Effector CD8-positive, alpha-beta T cell (primary cell): ENCODE data around the gene TCAP.

Experiments used
- DNase-seq: peaks from one replicate; lab custom pipeline; 2025; lab: John Stamatoyannopoulos, UW

TCAP gene

GRCh38 chr17:39667262-39667944 is 2.3 kb downstream of the TCAP start:
- no peak for DNase-seq

- DNase-seq: peak; percentile 36
These were observed 3.1 kb downstream of the TCAP start, which contains the start of gene PNMT for GRCh38 chr17:39667945-39668924. Gene PNMT (plus strand): TSS chr17:39668453. CDS start chr17:39668476, 23 bp downstream.

GRCh38 chr17:39669897-39670735 is 5.0 kb downstream of the TCAP start:
- no peak for DNase-seq

GRCh38 chr17:39670746-39671145 is 5.6 kb downstream of the TCAP start:
- DNase-seq: no peak

DNA sequence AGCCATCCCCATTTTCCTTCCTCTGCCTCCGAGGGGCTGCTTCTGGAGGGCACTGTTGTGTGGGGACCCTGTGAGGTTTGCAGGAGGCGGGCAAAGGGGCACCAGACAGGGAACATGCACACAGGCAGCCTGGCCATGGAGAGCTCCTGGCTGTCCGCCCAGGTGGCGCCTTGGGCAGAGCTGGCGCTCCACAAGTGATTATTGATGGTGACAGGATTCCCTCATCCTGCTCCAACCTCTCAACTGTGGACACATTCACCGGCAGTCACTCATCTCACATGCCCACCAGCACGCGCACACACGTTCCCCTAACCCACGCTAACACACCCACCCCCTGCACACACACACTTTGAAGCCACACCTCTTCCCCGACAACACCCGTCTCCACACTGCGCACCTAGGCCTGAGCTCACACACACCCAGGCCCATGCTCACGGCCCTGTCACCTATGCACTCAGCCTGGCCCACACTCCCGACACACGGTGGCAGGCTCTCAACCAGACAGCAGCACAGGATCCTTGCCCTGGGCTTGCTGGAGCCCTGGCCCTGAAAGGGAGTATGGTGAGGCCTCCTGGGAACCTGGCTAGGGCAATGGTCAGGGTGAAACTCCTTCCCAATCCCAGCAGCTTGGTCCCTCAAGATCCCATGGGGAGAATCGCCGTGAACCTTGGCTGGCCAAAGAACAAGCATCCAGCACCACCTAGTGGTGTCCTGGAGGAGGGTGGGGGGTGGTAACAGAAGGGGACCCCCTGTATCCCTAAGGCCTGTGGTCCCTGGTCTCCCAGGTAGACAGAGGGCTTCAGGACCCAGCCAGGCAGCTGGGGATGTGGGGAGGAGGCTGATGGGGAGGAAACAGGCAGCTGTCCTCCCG is 6.7 kb downstream of the TCAP start:
- no peak for DNase-seq

GRCh38 chr17:39672522-39673334 is 7.6 kb downstream of the TCAP start:
- no peak for DNase-seq

DNA sequence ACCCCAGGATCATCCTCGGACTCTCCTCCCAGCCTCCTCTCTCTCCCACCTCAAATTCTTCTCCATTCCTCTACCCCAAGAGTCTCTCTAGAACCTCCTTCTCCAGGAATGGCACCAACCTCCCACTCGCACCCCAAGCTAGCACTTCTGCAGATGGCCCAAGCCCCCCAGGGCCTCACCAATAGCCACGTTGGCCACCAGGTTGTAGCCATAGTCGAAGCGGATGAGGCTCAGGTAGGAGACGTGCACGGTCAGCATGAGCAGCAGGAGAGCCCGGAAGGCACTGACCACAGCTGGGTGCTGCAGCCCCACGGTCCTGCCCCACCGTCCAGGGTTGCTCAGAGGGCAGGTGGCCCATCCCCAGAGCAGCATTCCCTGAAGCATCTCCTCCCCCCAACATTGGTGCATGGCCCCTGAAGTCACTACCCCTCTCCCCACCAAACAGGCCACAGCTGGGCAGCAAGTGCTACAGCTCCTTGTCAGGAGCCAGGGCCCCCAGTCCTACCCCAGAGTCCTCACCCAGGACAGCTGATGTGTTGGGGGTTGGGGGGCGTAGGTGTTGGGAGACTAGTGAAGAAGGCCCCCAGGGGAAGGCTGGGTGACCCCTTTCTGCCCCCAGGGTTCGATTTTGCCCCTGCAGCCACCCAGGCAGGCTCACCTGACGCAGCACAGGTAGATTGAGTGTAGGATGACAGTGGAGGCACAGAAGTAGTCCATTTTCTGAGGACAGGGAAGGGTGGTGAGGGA is 8.4 kb downstream of the TCAP start:
- DNase-seq: no peak

DNA sequence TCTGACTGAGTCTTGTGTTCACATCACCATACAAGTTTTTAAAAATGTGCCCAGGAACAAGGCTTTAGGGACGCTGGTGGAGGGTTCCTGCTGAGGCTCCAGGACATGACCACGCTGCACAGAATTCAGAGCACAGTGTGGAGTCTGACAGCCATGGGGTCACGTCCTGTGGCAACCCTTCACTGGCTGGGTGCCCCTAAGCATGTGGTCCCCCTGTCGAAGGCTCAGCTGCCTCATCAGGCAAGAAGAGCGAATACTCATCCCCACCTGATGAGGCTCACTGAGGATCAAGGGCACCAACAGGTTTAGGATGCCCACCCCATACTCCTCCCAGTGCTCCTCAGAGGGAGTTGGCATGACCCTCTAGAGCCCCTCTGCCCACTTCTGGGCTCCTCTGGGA is 9.0 kb downstream of the TCAP start:
- DNase-seq: no peak

- DNase-seq: no peak
These were observed 9.7 kb downstream of the TCAP start for GRCh38 chr17:39674702-39675389.

GRCh38 chr17:39675390-39676082 is 10.4 kb downstream of the TCAP start:
- no peak for DNase-seq

- no peak for DNase-seq
These were observed 11.2 kb downstream of the TCAP start for GRCh38 chr17:39676198-39676819.

GRCh38 chr17:39677072-39677471 is 11.9 kb downstream of the TCAP start:
- DNase-seq: no peak

GRCh38 chr17:39677542-39678339 is 12.6 kb downstream of the TCAP start:
- no peak for DNase-seq

DNA sequence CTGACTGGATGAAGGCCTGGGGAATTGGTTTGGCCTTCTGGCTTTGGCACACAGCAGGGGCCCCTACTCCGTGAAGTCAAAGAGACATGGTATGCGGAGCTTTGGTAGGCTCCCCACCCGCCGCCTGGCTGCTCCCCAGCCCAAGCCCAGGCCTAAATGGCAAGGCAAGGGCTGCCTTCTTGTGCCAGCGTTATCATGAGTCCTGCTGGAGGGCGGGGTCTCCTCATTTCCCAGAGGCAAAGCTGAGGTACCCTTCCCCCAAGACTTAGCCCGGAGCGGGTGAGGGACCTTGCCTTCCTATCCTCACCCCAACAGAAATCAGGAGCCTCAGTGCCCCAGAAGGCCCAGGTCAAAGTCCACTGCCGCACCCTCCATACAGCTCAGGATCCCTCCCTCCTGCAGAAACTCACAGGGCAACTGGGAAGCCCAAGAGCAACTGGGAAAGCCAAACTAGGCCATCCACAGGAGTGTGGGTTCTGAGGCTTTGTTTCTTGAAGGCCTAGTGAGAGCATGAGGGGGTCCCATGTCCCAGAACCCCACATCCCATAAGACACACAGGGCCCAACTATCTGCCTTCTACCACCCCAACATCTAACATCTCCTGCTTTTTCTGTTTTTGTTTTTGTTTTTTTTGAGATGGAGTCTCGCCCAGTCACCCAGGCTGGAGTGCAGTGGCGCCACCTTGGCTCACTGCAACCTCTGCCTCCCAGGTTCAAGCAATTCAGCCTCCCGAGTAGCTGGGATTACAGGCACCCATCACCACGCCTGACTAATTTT is 13.4 kb downstream of the TCAP start:
- no peak for DNase-seq

DNA sequence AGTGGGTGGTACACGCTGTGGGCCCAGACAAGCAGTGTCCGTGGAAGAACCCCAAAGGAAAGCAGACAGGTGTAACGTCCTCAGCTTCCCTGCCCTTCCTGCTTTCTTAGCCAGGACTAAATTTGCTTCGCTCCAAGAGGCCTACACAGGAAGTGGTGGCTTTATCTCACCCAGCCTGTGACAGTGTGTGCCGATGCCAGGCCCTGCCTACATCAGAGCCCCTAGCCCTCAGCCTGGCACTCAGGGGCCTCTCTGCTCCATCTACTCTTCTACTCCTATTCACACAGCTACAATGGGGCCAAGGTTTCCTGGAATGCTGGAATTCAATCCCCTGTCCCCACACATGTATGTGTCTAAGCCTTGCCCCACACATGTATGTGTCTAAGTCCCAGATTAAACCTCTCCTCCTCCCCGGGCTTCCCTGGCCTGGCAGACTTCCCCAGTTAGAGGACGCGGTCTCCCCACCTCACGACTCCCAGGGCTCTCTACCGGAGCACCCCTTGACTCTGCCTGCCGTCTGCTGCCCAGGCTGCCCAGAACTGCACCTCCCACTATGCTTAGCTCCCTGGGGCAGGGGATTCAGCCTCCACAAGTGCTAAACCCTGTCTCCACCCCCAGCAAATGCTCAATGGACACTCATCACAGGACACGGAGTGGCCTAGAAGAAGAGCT is 14.5 kb downstream of the TCAP start:
- no peak for DNase-seq
